Coronary artery (tissue), 2 donors: Measurements from ENCODE around the gene LPP.

ENCODE experiments used
- DNase-seq: peaks from one replicate; pipeline ENCODE4 v3.0.0-alpha.2; 2017; ENCODE audit warnings: low spot score
- H3K27ac ChIP-seq, 2 donors: fragments of 200-600 bp; sonication (generic); one replicate each; pipeline ENCODE4 v1.5.1; 2016 to 2019
- H3K4me3 ChIP-seq: fragments of 200-600 bp; sonication (generic); 2 replicates; pipeline ENCODE4 v1.5.1; 2016; ENCODE audit warnings: mild to moderate bottlenecking, moderate library complexity
- CTCF ChIP-seq: fragments of 200-600 bp; sonication (generic); IDR thresholded peaks from one replicate; pipeline ENCODE4 v1.5.1; 2019; ENCODE audit warnings: antibody characterized with exemption

The LPP gene

GRCh38 chr3:188761964-188762363, 608.0 kb downstream of the LPP start:
- no peak for TF ChIP-seq CTCF
- DNase-seq = no peak

GRCh38 chr3:188764609-188765008, 610.7 kb downstream of the LPP start:
- no peak for TF ChIP-seq CTCF

More at GRCh38 chr3:188761964-188762363, 608.0 kb downstream of the LPP start:
- Histone ChIP-seq H3K4me3 (no peak overlapping the region), H3K27ac (no peak overlapping the region)

GRCh38 chr3:188769831-188770230, 615.9 kb downstream of the LPP start:
- Histone ChIP-seq H3K27ac (no peak overlapping the region), H3K4me3 (no peak overlapping the region)
- no peak for DNase-seq
- no peak for TF ChIP-seq CTCF

More at GRCh38 chr3:188764609-188765008, 610.7 kb downstream of the LPP start:
- H3K27ac ChIP-seq = no peak overlapping the region
- no peak overlapping the region for H3K4me3 ChIP-seq
- no peak for DNase-seq

- DNase-seq = no peak
- no peak for TF ChIP-seq CTCF
- H3K27ac ChIP-seq = no peak overlapping the region
- no peak overlapping the region for H3K4me3 ChIP-seq
These were observed 618.9 kb downstream of the LPP start for GRCh38 chr3:188772886-188773285.

- TF ChIP-seq CTCF = no peak
- Histone ChIP-seq H3K27ac (no peak overlapping the region), H3K4me3 (no peak overlapping the region)
- DNase-seq = no peak
These were observed 621.5 kb downstream of the LPP start for GRCh38 chr3:188775412-188775811.

- H3K27ac ChIP-seq = no peak overlapping the region
- no peak for TF ChIP-seq CTCF
- no peak for DNase-seq
- no peak overlapping the region for H3K4me3 ChIP-seq
These were observed 622.5 kb downstream of the LPP start for GRCh38 chr3:188776447-188776846.

GRCh38 chr3:188778091-188778852, 624.3 kb downstream of the LPP start:
- no peak for TF ChIP-seq CTCF
- no peak for DNase-seq
- Histone ChIP-seq H3K4me3 (no peak overlapping the region), H3K27ac (no peak overlapping the region)
